Heart left ventricle (tissue), 16 donors: ENCODE data around the gene NPM3. TPM values are rescaled to one million over a fixed set of nuclear protein-coding genes. Genes with fewer than 3 reads are reported as not detected.

Experiments
- ATAC-seq, 4 donors: fragments of 200-7000 bp; cut with Tn5 transposase; one replicate each; pipeline ENCODE4 v1.9.1; 2020 to 2022; ENCODE audit warnings: moderate library complexity in 4 of 4, mild to moderate bottlenecking in 3 of 4, moderate number of reproducible peaks in 1 of 4
- DNase-seq, 5 donors: peaks; one replicate each; pipeline ENCODE4 v3.0.0-alpha.2; 2020
- H3K27ac ChIP-seq, 12 donors: fragments of 200-600 bp; sonication (generic) in 4 of 12; one replicate each; pipeline versions ENCODE4 v1.5.0 to v1.8.0; 2016 to 2022; ENCODE audit warnings: mild to moderate bottlenecking in 2 of 12
- H3K27me3 ChIP-seq, 9 donors: fragments of 200-600 bp; sonication (generic) in 2 of 9; one replicate each; pipeline versions ENCODE4 v1.5.1 to v1.8.0; 2016 to 2022; ENCODE audit warnings: mild to moderate bottlenecking in 3 of 9
- H3K36me3 ChIP-seq, 9 donors: fragments of 200-600 bp; sonication (generic) in 2 of 9; one replicate each; pipeline versions ENCODE4 v1.5.0 to v1.8.0; 2018 to 2022; ENCODE audit warnings: mild to moderate bottlenecking in 2 of 9
- H3K4me1 ChIP-seq, 12 donors: fragments of 200-600 bp; sonication (generic) in 4 of 12; one replicate each; pipeline versions ENCODE4 v1.5.0 to v1.8.0; 2016 to 2022; ENCODE audit warnings: mild to moderate bottlenecking in 3 of 12
- H3K4me3 ChIP-seq, 12 donors: fragments of 200-600 bp; sonication (generic) in 4 of 12; one replicate each; pipeline versions ENCODE4 v1.5.0 to v1.8.0; 2017 to 2022; ENCODE audit warnings: mild to moderate bottlenecking in 9 of 12, moderate library complexity in 4 of 12
- H3K9me3 ChIP-seq, 12 donors: fragments of 200-600 bp; sonication (generic) in 4 of 12; one replicate each; pipeline versions ENCODE4 v1.5.0 to v1.8.0; 2016 to 2022; ENCODE audit warnings: mild to moderate bottlenecking in 1 of 12
- POLR2A ChIP-seq, 2 donors: fragments of 450-650 bp; IDR thresholded peaks; one replicate each; pipeline ENCODE4 v1.6.1; 2017; ENCODE audit warnings: antibody characterized with exemption in 2 of 2, mild to moderate bottlenecking in 2 of 2, moderate library complexity in 2 of 2
- WGBS, 4 donors: extraction: QIAGEN DNeasy Blood & Tissue Kit in 2 of 4; methylation state at CpG; one replicate each; pipeline versions ENCODE4 v1.1.5 to v1.1.7; 2013 to 2018; 5-methylcytosine and 5-hydroxymethylcytosine counted together
- intact Hi-C, 10 donors: fragments of 100-400 bp; cut with DNase I; formaldehyde crosslinking; loops; one replicate each; pipeline versions ENCODE4 v1.11.1 to v1.14.2; 2022
- polyA plus RNA-seq, 2 donors: library from polyadenylated mRNA; stranded (reverse); fragments of 200-250 nt; gene quantifications; one replicate each; pipeline ENCODE4 v1.2.3, GENCODE V29; 2013
- total RNA-seq, 9 donors: library from RNA; depleted of rRNA in 2 of 9; stranded (reverse); fragments of >200 nt in 2 of 9; fragmentation: NEBNext Ultra II Directional in 3 of 9; extraction: Animal tissue kit (Norgen Biotek cat#: 25700) in 3 of 9; gene quantifications; one replicate each; pipeline versions ENCODE4 v1.1.0 to v1.2.4, GENCODE V29; 2016 to 2023
- TF ChIP-seq, protein P1 (sequence below), 12 donors: fragments of 200-600 bp; sonication (generic) in 4 of 12; IDR thresholded peaks; one replicate each; pipeline versions ENCODE4 v1.5.0 to v1.8.0; 2018 to 2022; ENCODE audit warnings: antibody characterized with exemption in 12 of 12, mild to moderate bottlenecking in 5 of 12
- donor health status: ischemic (EF 13 %, LVEDD 7.1; RV severe dilation, severe dysfunction).
- donor health status: healthy with polysubstance abuse.
- donor health status: DM: no; HTN: yes; CAD: no.
- donor health status: DM: no; HTN: no; CAD: no.
- donor health status: ischemic (EF 25% LVEDD 6.9; RV normal size, moderate dysfunction).
- donor health status: ischemic (EF 25% LVEDD 5.7; RV mildly dilated, moderate dysfunction).
- donor health status: healthy.
- donor health status: DM: yes; HTN: yes; CAD: no.
- donor health status: ischemic (EF 35%, LVEDD 5.7; RV mildly dilated, moderate dysfunction).
- donor health status: nonischemic (EF 11% LVEDD 7.7; RV severe dilation, severe dysfunction).
- donor health status: DM: yes; HTN: yes; CAD: no.
- donor health status: PGD.
- donor health status: ischemic (EF 29% LVEDD 5.4; RV normal size, mild dysfunction).
- donor health status: nonischemic (EF 23%, LVEDD 6.1; RV moderate dilation, normal function).

The NPM3 gene
- total and polyA plus RNA-seq, 11 donors, result 5.9 to 24.9 (median 10.5) TPM

DNA sequence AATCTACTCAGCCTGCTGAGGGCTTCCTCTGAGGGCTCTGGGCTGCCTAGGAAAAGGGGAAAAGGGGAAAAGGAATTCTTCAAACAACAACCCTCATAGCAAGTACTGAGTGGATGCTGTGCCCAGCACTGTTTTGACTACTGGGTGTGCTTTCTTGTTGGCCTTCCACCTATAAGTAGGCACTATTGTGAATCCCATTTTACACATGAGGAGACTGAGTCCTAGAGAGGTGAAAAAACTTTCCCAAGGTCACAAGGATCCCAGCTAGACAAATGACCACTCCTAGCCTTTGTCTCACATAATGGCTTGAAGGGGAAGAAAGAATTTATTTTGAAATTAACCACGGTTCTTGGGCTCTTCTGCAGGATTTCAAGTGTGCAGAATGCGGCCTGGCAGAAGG, 24.4 kb downstream of the NPM3 start:
- Histone ChIP-seq H3K4me3 (no peak overlapping the region), H3K27ac (no peak overlapping the region), H3K27me3 (peaks cover 0 to 13% (median 0%) of the 10 kb centered on the region in 9 donors), H3K4me1 (no peaks in the 10 kb centered on the region), H3K36me3 (no peaks in the 10 kb centered on the region), H3K9me3 (no peaks in the 10 kb centered on the region)
- 77 to 96% (median 90%) methylated on average over 2 of the region's 2 CpGs for WGBS, 4 donors
- no peak for TF ChIP-seq POLR2A (IDR thresholded peaks at IDR 0.05)
- TF ChIP-seq, protein P1, sequence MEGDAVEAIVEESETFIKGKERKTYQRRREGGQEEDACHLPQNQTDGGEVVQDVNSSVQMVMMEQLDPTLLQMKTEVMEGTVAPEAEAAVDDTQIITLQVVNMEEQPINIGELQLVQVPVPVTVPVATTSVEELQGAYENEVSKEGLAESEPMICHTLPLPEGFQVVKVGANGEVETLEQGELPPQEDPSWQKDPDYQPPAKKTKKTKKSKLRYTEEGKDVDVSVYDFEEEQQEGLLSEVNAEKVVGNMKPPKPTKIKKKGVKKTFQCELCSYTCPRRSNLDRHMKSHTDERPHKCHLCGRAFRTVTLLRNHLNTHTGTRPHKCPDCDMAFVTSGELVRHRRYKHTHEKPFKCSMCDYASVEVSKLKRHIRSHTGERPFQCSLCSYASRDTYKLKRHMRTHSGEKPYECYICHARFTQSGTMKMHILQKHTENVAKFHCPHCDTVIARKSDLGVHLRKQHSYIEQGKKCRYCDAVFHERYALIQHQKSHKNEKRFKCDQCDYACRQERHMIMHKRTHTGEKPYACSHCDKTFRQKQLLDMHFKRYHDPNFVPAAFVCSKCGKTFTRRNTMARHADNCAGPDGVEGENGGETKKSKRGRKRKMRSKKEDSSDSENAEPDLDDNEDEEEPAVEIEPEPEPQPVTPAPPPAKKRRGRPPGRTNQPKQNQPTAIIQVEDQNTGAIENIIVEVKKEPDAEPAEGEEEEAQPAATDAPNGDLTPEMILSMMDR (IDR thresholded peaks at IDR 0.05), result no peak
- intact Hi-C loops, result no loop called here
- DNase-seq (no peak), ATAC-seq (no peak)

DNA sequence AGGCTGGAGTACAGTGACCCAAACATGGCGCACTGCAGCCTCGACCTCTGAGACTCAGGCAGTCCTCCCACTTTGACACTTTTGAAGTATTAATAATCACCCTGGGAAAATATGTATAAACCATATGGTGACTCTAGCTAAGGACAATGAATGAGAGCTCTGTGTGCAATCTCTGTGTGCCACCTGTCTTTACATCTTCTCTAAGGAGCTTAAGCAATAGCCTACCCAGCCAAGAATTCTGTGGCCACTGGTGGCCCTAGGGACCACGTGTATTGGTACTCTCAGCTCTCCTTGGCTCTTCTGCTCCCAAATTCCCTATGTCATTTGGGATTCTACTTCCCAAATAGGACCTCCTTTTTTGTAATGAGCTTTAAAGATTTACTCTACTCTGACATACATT, 31.0 kb downstream of the NPM3 start:
- WGBS, 4 donors, result 68 to 73% (median 70%) methylated on average over 3 of the region's 3 CpGs

DNA sequence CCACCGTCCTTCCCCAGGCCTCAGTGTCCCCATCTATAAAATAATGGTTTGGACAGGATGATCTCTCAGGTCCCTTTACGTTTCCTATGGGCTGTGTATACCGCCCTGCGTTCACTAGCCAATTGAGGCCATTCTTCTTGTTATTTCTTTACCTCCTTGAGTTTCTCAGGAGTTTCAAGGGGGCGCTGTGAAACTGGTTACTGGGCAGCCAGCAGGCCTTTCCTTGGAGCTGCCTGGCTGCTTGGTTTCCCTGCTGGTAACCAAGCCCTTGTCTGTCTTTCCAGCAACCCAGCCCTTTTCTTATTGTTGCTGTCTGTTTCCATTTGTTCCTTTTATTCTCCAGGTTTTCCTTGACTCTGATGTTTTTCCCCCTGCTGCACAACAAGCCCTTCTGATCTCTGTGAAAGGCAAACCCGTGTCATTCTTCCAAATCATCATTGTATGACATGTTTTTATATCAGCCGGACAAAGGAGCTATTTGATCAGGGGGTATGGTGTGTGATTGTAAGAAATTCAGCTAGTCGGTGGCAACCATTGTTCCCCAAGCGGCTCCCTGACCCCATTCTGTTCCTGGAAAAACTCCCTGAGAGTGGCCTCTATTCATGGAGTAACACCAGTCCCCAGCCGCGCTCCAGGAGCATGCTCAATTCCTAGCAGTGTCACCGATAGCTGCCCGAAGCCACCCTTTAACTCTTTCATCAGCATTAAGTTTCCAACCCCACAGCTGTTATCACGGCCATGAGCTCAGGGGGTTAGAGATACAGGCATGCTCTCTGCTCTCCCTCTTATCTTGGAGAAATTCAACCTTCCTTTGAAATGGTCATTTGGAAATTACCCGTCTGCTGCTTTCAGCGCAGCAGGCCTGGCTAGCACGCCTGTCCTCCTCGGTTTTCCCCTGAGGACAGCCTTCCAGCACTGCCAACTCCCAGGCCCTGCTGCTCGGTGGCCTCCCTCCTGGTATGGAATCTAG, 33.9 kb downstream of the NPM3 start:
- WGBS, 4 donors, result 64 to 71% (median 69%) methylated on average over 19 of the region's 19 CpGs
- Histone ChIP-seq H3K4me3 (no peak overlapping the region), H3K36me3 (no peaks in the 10 kb centered on the region), H3K27ac (no peak overlapping the region), H3K27me3 (peaks cover 0 to 7% (median 0%) of the 10 kb centered on the region in 9 donors), H3K4me1 (no peaks in the 10 kb centered on the region), H3K9me3 (no peaks in the 10 kb centered on the region)
- no peak for DNase-seq
- no peak for ATAC-seq
- intact Hi-C loops, result no loop called here
- TF ChIP-seq, protein P1 (IDR thresholded peaks at IDR 0.05), result no peak
- no peak for TF ChIP-seq POLR2A (IDR thresholded peaks at IDR 0.05)

More for the DNA sequence above, 31.0 kb downstream of the NPM3 start:
- TF ChIP-seq POLR2A (IDR thresholded peaks at IDR 0.05), result no peak
- TF ChIP-seq, protein P1 (IDR thresholded peaks at IDR 0.05), result no peak
- no peak for DNase-seq
- peaks cover 0 to 7% (median 0%) of the 10 kb centered on the region in 9 donors for H3K27me3 ChIP-seq
- no peak overlapping the region for H3K4me3 ChIP-seq
- no peak for ATAC-seq
- no peaks in the 10 kb centered on the region for H3K36me3 ChIP-seq
- intact Hi-C loops, result no loop called here
- no peaks in the 10 kb centered on the region for H3K9me3 ChIP-seq
- no peaks in the 10 kb centered on the region for H3K4me1 ChIP-seq
- no peak overlapping the region for H3K27ac ChIP-seq

DNA sequence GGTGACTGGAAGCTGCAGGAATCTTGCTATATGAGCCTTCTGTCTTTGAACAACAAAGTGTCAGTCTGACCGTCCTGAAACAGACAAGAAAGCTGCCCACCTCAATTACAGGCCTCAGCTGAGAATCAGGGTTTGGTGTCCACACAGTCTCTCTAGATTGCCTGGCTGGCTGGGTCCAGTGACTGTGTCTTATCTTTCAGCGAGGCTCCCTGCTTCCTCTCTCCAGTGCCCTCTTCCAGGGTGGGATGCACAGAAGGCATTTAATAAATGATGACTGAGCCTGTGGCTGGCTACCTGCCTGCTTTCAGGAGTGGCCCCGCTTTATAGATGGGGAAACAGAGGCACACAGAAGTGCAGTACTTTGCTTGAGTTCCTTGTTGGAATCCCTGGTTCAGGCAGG, 34.8 kb downstream of the NPM3 start:
- TF ChIP-seq, protein P1 (IDR thresholded peaks at IDR 0.05), result no peak
- no peak for TF ChIP-seq POLR2A (IDR thresholded peaks at IDR 0.05)
- no peak for DNase-seq
- no peaks in the 10 kb centered on the region for H3K36me3 ChIP-seq
- no peak overlapping the region for H3K27ac ChIP-seq
- 62 to 77% (median 74%) methylated on average over 3 of the region's 3 CpGs for WGBS, 4 donors
- intact Hi-C loops, result no loop called here
- ATAC-seq, result no peak
- H3K4me3 ChIP-seq, result no peak overlapping the region
- peaks cover 0 to 7% (median 0%) of the 10 kb centered on the region in 9 donors for H3K27me3 ChIP-seq
- H3K4me1 ChIP-seq, result no peaks in the 10 kb centered on the region
- H3K9me3 ChIP-seq, result no peaks in the 10 kb centered on the region
